ENCODE measurements around the gene BCKDK.
A peak's percentile ranks its signal among the peaks of the same experiment; 100 is the strongest.

Gene BCKDK

GRCh38 chr16:31080035-31080629, 28.1 kb upstream of the BCKDK start:
- DNase-seq (ENCODE audit: low read depth), result no peak

DNA sequence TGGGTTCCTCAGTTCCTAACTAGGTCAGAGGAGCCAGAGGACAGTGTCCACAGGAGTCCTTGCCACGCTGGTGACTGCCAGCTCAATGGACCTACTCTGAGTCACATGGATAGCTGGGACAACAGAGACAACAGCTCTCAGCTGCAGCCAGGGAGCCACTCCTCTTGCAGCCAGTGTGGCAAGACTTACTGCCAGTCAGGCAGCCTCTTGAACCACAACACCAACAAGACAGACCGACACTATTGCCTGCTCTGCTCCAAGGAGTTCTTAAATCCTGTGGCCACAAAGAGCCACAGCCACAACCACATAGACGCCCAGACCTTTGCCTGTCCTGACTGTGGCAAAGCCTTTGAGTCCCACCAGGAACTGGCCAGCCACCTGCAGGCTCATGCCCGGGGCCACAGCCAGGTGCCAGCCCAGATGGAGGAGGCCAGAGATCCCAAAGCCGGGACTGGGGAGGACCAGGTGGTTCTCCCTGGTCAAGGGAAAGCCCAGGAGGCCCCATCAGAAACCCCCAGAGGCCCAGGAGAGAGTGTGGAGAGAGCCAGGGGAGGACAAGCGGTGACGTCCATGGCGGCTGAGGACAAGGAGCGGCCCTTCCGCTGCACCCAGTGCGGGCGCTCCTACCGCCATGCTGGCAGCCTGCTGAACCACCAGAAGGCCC, 27.3 kb upstream of the BCKDK start:
- no peak for DNase-seq (ENCODE audit: low read depth)

GRCh38 chr16:31081428-31082351, 26.5 kb upstream of the BCKDK start:
- no peak for DNase-seq (ENCODE audit: low read depth)

DNA sequence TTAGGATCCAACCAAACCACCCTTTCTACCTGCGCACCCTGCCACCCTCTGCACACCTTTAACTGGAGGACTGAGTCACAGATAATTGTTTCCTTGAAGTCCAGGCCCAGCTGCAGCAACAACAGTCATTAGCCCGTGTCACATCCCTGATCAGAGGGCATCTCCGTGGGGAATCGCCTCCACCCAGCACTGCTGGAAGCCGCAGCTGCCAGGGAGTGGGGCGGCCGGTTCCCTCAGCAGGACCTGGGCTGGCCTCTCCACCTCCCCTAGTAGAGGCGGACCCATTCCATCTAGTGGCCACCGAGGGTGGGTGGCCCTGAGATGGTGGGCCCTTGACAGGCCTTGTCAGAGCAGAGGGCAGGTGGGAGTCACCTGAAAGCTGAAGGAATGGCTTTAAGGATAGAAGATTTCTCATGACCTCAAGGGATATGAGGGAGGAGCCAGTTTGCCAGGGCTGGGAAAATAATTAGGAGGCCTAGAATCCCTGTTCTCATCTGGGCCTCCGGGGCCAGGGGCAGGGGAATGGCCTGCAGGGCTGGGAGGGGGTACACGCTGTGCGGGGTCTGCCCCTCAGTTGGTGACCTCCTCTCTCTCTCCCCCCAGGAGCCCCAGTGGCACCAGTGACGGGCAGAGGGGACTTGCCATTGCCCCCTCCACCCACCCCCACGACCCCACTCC, 25.7 kb upstream of the BCKDK start:
- no peak for DNase-seq (ENCODE audit: low read depth)

- DNase-seq (ENCODE audit: low read depth), result no peak
Observed at GRCh38 chr16:31083081-31083480, 25.1 kb upstream of the BCKDK start.

DNA sequence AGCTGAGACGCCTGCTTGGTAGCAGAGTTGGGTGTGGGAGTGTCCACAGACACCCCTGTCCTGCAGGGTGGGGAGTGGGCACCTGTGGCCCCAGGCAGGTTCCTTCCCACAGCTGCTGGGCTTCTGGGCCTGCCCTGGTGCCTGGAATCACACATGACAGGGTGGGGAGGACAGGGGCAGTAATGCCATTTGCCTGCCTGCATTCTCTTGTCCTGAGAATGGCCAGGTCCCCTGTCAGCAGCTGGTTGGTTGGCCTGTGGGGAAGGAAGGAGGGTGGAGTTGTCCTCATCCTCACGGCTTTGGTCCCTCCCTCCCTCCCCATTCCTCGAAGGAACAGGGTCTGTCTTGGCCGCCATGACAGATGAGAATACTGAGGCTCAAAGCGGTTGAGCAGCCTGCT, 24.6 kb upstream of the BCKDK start:
- no peak for DNase-seq (ENCODE audit: low read depth)

- no peak for DNase-seq (ENCODE audit: low read depth)
Observed at GRCh38 chr16:31083981-31084380, 24.2 kb upstream of the BCKDK start.

GRCh38 chr16:31084584-31085302, 23.4 kb upstream of the BCKDK start:
- DNase-seq (ENCODE audit: low read depth), result no peak

GRCh38 chr16:31085411-31085810, 22.8 kb upstream of the BCKDK start:
- no peak for DNase-seq (ENCODE audit: low read depth)

DNA sequence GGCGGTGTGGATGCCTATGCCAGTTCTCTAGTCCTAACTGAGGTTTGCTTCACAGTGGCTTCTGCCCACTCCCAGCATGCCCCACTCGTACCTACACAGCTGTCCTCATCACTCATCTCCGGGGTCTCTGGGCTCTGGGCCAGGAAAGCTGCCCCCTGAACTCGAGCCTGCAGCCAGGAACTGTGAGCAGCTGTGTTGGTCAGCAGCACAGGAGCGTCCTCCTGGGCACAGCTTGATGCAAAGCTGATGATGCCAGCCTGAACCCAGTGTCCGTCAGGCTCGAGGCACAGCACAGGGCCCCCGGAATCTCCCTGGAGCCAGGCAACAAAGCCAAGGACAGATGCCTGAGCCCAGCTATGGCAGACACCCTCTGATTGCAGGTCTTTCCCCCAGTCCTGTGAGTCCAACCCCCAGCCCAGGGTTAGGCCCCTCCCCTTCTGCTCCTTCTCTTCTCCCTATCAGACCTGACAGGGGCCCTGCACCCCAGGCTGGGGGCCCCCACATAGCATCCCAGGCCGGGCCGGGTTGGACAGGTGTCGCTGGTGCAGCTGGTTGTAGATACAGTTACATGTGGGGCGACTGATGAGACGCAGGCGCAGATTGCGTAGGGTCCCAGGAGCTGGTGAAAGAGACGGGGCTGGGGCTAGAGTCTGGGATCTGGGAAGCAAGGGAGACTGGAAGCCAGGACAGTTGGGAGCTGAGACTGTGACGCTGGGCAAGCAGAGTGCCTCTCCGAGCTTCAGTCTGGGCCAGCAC, 22.1 kb upstream of the BCKDK start:
- no peak for DNase-seq (ENCODE audit: low read depth)

DNA sequence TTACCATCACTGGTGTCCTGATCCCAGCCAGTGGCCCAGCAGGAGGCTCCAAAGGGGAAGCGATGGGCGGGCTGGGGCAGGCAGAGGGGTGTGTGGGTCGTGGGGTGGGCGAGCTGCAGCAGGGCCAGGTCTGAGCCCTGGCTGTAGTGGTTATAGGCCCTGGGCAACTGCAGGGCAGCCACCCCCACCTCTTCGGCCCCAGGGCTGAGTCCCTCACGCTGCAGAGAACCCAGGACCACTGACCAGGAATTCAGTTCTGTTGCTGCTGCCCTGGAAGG, 21.6 kb upstream of the BCKDK start:
- DNase-seq (ENCODE audit: low read depth), result no peak

- DNase-seq (ENCODE audit: low read depth), result no peak
Observed at GRCh38 chr16:31087481-31087880, 20.7 kb upstream of the BCKDK start.

DNA sequence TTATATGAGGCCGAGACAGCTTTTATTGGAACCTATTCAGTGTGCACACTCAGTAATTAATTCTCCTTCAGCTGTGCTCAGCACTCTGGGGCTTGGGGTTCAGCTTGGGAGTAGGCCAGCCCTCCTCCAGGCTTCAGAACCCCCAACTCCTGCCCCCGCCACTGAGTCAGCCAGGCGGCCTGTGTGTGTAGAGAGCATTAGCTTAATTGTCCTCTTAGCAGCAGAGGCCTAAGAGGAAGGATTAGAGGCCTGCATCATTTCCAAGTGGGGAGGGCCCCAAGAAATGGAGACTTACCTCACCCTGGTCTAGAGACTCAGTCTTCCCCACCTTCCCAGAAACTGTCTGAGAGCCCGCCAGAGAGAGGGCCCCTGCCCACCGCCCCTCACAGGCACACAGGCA, 20.2 kb upstream of the BCKDK start:
- no peak for DNase-seq (ENCODE audit: low read depth)

DNA sequence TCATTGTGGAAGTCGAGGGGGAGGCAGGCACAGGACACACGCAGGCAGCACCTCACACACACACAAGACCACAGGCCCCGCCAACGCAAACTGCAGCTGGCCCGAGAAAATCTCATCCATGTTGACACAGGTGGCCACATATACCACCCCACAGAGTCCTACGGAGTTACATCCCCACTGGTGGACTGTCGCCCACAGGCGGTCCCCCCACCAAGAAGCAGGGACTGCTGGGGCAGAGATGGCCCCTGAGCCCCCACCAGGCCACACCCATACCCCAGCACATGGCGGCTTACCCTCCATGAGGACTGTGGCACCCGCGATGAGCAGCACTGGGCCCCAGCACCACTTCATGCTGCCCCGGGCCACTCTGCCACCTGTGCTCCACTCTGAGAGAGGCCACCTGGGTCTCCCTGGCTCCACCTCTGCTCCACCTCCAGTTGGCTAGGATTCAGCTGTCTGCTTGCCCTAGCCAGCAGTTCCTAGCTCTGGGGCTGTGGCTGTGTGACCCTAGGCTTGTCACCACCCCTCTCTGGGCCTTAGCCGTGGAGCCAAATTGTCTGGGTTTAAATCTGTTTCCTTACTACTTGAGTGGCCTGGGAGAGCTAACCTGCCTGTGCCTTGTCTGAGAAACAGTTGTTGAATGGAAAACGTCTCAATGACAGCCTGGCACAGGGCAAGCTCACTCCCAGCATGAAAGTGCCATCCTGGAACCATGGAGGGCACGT, 19.6 kb upstream of the BCKDK start, which contains the start of gene PRSS53:
TSS of gene PRSS53 (minus strand) at position 485 of the 725 bp plus-strand sequence. CDS start at position 351, 134 bp downstream.
- no peak for DNase-seq (ENCODE audit: low read depth)

DNA sequence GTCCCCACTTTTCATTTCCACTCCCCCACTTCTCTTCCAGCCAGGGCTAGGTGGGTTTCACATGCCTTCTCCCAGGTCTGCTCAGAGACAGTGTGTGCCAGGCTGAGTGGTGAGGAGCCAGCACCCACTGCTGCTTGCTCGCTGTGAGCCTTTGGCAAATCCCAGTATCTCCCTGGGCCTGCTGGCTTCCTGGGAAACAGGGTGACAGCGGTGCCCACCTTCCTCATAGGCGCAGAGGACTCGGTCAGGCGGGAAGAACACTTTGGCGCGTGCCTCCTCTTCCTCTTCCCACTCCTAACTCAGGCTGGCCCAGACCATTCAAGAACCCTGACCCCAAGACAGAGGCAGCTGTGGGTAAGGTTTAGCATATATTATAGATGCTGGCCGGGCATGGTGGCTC, 19.0 kb upstream of the BCKDK start:
- no peak for DNase-seq (ENCODE audit: low read depth)

DNA sequence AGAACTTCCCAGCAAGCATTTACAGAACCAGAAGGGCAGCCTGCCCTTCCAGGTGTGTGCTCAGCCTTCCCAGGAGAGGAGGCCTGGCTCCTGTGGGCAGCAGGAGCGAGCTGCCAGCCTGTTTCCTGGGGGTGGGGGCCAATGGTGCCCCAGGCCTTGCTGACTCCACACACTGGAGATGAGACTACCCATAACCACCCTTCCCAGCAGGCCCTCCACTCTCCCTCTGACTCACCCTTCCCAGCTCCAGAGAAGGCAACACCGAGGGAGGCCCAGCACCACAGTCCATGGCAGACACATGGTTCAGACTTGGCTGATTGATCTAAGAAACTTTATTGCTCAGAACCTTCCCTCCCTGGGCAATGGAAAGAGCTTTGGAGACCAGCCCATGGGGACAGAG, 17.6 kb upstream of the BCKDK start:
- no peak for DNase-seq (ENCODE audit: low read depth)

DNA sequence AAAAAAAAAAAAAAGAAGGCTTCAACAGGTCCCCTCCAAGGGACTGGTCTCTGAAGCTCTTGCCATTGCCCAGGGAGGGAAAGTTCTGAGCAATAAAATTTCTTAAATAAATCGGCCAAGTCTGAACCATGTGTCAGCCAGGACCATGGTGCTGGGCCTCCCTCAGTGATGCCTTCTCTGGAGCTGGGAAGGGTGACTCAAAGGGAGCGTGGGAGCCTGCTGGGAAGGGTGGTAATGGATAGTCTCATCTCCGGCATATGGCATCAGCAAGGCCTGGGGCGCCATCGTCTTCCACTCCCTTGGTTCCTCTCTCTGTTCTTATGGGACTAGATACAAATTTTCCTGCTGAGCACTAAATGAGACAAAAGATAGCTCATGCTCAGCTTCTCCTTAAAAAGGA, 15.9 kb upstream of the BCKDK start:
- DNase-seq (ENCODE audit: low read depth), result no peak

DNA sequence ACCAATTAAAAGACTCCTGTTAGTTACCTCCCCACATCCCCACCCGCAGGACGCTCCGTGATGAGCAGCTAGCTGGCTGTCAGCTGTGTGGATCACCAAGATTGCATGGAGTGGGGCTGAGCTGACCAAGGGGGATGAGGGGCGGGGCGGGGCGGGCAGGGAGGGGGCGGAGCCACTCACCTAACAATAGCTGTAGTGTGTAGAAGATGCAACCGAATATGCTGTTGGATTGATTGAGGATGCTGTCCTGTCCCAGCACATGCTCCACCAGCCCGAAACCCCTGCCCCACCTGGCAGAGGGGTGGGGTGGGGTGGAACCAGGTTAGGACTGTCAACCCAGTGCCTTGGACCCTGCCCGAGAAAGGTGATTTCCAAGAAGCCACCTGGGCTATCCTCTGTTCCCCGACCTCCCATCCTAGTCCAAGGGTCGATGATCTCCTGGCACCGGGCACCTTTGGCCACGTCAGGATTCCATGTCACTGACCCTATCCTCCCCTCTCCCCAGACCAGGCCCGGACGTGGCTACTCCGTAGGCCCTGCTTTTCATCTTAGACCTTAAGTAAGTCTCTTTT, 15.0 kb upstream of the BCKDK start:
- no peak for DNase-seq (ENCODE audit: low read depth)

DNA sequence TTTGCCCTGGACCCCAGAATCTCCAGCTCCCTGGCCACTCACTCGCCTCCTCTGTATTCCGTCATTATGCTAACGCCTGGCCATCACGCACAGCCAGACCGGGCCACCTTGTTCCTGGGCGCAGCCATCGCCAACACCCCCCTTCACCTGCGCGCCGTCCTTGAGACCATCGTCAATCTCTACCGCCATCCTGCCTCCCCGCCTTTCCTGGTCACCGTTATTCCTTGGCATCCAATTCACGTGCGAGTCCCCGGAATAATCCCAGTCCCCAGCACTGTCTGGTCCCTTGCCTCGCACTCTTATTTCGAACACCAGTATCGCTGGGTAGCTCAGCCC, 14.1 kb upstream of the BCKDK start:
- DNase-seq (ENCODE audit: low read depth), result no peak

GRCh38 chr16:31094424-31095120, 13.6 kb upstream of the BCKDK start, which contains the start of gene VKORC1:
VKORC1 (minus strand) TSS chr16:31094797; CDS start chr16:31094729, 68 bp downstream.
- peak; percentile 96 for DNase-seq (ENCODE audit: low read depth)
